Measurements from ENCODE around the gene P2RX3.

Gene P2RX3

GRCh38 chr11:57376095-57377090 is 38.2 kb downstream of the P2RX3 start:
- FAIRE-seq (no peak), DNase-seq (ENCODE audit: insufficient read length, low spot score) (no peak)
- no peak for TF ChIP-seq TAF1 (IDR thresholded peaks at IDR 0.05; ENCODE audit: low read depth, low read length)
- TF ChIP-seq PAX5 (IDR thresholded peaks at IDR 0.05; ENCODE audit: insufficient read depth, low read length, severe bottlenecking), result no peak
- no peak for TF ChIP-seq POLR2AphosphoS5 (IDR thresholded peaks at IDR 0.05; ENCODE audit: low read depth, low read length)
- no peak for TF ChIP-seq POLR2A (IDR thresholded peaks at IDR 0.05; ENCODE audit: low read depth, low read length)
- TF ChIP-seq POU2F2 (IDR thresholded peaks at IDR 0.05; ENCODE audit: low read depth, low read length), result no peak
- TF ChIP-seq SPI1 (IDR thresholded peaks at IDR 0.05; ENCODE audit: low read depth, low read length), result no peak

GRCh38 chr11:57377107-57377506 is 39.0 kb downstream of the P2RX3 start:
- FAIRE-seq (no peak), DNase-seq (ENCODE audit: insufficient read length, low spot score) (no peak)
- TF ChIP-seq PAX5 (IDR thresholded peaks at IDR 0.05; ENCODE audit: insufficient read depth, low read length, severe bottlenecking), result no peak
- no peak for TF ChIP-seq POU2F2 (IDR thresholded peaks at IDR 0.05; ENCODE audit: low read depth, low read length)

- TF ChIP-seq POLR2AphosphoS5 (IDR thresholded peaks at IDR 0.05; ENCODE audit: low read depth, low read length) (no peak), POU2F2 (IDR thresholded peaks at IDR 0.05; ENCODE audit: low read depth, low read length) (no peak), POLR2A (IDR thresholded peaks at IDR 0.05; ENCODE audit: low read depth, low read length) (no peak), SPI1 (IDR thresholded peaks at IDR 0.05; ENCODE audit: low read depth, low read length) (no peak), PAX5 (IDR thresholded peaks at IDR 0.05; ENCODE audit: insufficient read depth, low read length, severe bottlenecking) (no peak)
- DNase-seq (ENCODE audit: insufficient read length, low spot score) (no peak), FAIRE-seq (no peak)
Measured at GRCh38 chr11:57378186-57378585, 40.0 kb downstream of the P2RX3 start.

GRCh38 chr11:57379732-57380131 is 41.6 kb downstream of the P2RX3 start:
- TF ChIP-seq SPI1 (IDR thresholded peaks at IDR 0.05; ENCODE audit: low read depth, low read length) (no peak), TAF1 (IDR thresholded peaks at IDR 0.05; ENCODE audit: low read depth, low read length) (no peak), PAX5 (IDR thresholded peaks at IDR 0.05; ENCODE audit: insufficient read depth, low read length, severe bottlenecking) (no peak), POLR2A (IDR thresholded peaks at IDR 0.05; ENCODE audit: low read depth, low read length) (no peak), POLR2AphosphoS5 (IDR thresholded peaks at IDR 0.05; ENCODE audit: low read depth, low read length) (no peak), POU2F2 (IDR thresholded peaks at IDR 0.05; ENCODE audit: low read depth, low read length) (no peak)
- FAIRE-seq (no peak), DNase-seq (ENCODE audit: insufficient read length, low spot score) (no peak)

- TF ChIP-seq TAF1 (IDR thresholded peaks at IDR 0.05; ENCODE audit: low read depth, low read length), result no peak
- no peak for TF ChIP-seq POLR2A (IDR thresholded peaks at IDR 0.05; ENCODE audit: low read depth, low read length)
- DNase-seq (ENCODE audit: insufficient read length, low spot score) (no peak), FAIRE-seq (no peak)
Measured at GRCh38 chr11:57380975-57381374, 42.8 kb downstream of the P2RX3 start, which contains the start of gene PRG3. TSS of gene PRG3 (minus strand) at chr11:57381150. CDS start at chr11:57380708, 442 bp downstream.

GRCh38 chr11:57386178-57386940 is 48.2 kb downstream of the P2RX3 start:
- DNase-seq (ENCODE audit: insufficient read length, low spot score) (no peak), FAIRE-seq (no peak)
- no peak for TF ChIP-seq POLR2AphosphoS5 (IDR thresholded peaks at IDR 0.05; ENCODE audit: low read depth, low read length)

- DNase-seq (ENCODE audit: insufficient read length, low spot score) (no peak), FAIRE-seq (no peak)
- TF ChIP-seq POU2F2 (IDR thresholded peaks at IDR 0.05; ENCODE audit: low read depth, low read length) (no peak), POLR2A (IDR thresholded peaks at IDR 0.05; ENCODE audit: low read depth, low read length) (no peak), SPI1 (IDR thresholded peaks at IDR 0.05; ENCODE audit: low read depth, low read length) (no peak), TAF1 (IDR thresholded peaks at IDR 0.05; ENCODE audit: low read depth, low read length) (no peak), PAX5 (IDR thresholded peaks at IDR 0.05; ENCODE audit: insufficient read depth, low read length, severe bottlenecking) (no peak), POLR2AphosphoS5 (IDR thresholded peaks at IDR 0.05; ENCODE audit: low read depth, low read length) (no peak)
Measured at GRCh38 chr11:57387289-57388030, 49.3 kb downstream of the P2RX3 start.

GRCh38 chr11:57390535-57390934 is 52.4 kb downstream of the P2RX3 start, which contains the start of gene PRG2:
TSS of gene PRG2 (minus strand) at chr11:57390650. CDS start at chr11:57389944, 706 bp downstream.
- no peak for TF ChIP-seq SPI1 (IDR thresholded peaks at IDR 0.05; ENCODE audit: low read depth, low read length)
- TF ChIP-seq POU2F2 (IDR thresholded peaks at IDR 0.05; ENCODE audit: low read depth, low read length), result no peak
- no peak for TF ChIP-seq PAX5 (IDR thresholded peaks at IDR 0.05; ENCODE audit: insufficient read depth, low read length, severe bottlenecking)
- TF ChIP-seq POLR2AphosphoS5 (IDR thresholded peaks at IDR 0.05; ENCODE audit: low read depth, low read length), result no peak
- TF ChIP-seq TAF1 (IDR thresholded peaks at IDR 0.05; ENCODE audit: low read depth, low read length), result no peak
- TF ChIP-seq POLR2A (IDR thresholded peaks at IDR 0.05; ENCODE audit: low read depth, low read length), result no peak
- DNase-seq (ENCODE audit: insufficient read length, low spot score) (no peak), FAIRE-seq (no peak)

GRCh38 chr11:57391111-57391510 is 53.0 kb downstream of the P2RX3 start:
- no peak for TF ChIP-seq PAX5 (IDR thresholded peaks at IDR 0.05; ENCODE audit: insufficient read depth, low read length, severe bottlenecking)
- no peak for TF ChIP-seq TAF1 (IDR thresholded peaks at IDR 0.05; ENCODE audit: low read depth, low read length)
- TF ChIP-seq SPI1 (IDR thresholded peaks at IDR 0.05; ENCODE audit: low read depth, low read length), result no peak
- no peak for TF ChIP-seq POLR2A (IDR thresholded peaks at IDR 0.05; ENCODE audit: low read depth, low read length)
- no peak for TF ChIP-seq POLR2AphosphoS5 (IDR thresholded peaks at IDR 0.05; ENCODE audit: low read depth, low read length)
- TF ChIP-seq POU2F2 (IDR thresholded peaks at IDR 0.05; ENCODE audit: low read depth, low read length), result no peak
- no peak for FAIRE-seq
- no peak for DNase-seq (ENCODE audit: insufficient read length, low spot score)
